K562 (cell line): Measurements from ENCODE around the gene SH2D5. TPM values are rescaled to one million over a fixed set of nuclear protein-coding genes. Genes with fewer than 3 reads are reported as not detected.

ENCODE experiments used
- ATAC-seq: fragments of 200-7000 bp; cut with Tn5 transposase; 3 replicates; pipeline ENCODE4 v1.9.1; 2020; ENCODE audit warnings: moderate library complexity
- BruUV-seq: library from RNA; stranded (reverse); fragments of 400-500 nt; replicated peaks from 2 replicates; lab custom pipeline; 2021; lab: Mats Ljungman, UMichigan
- CTCF ChIA-PET: fragments of 300-600 bp; formaldehyde crosslinking; extraction: SDS; loops from one replicate; lab custom pipeline; 2021; ENCODE audit warnings: low intra/inter-chr PET ratio; lab: Yijun Ruan, JAX
- POLR2A ChIA-PET: fragments of 300-600, 350-650 bp; sonication (Branson Sonifier 250); formaldehyde crosslinking; extraction: SDS; loops from one replicate; lab custom pipeline; 2021; ENCODE audit warnings: antibody characterized with exemption, inconsistent platforms; lab: Yijun Ruan, JAX
- DNase-seq, 4 experiments: peaks; one replicate each; pipeline versions ENCODE4 v3.0.0 to v3.0.0-alpha.2; 2011 to 2018; ENCODE audit warnings: low spot score in 3 of 4, mixed read lengths in 3 of 4; ENCODE audit errors: extremely low read depth in 1 of 4
- FAIRE-seq: peaks from 2 replicates; lab custom pipeline; 2011; peaks lifted over from hg19 to GRCh38; lab: Jason Lieb, UNC
- H2AFZ ChIP-seq: 2 replicates; pipeline ENCODE4 v1.6.0; 2011; ENCODE audit warnings: low read depth, low read length, control low read depth, inconsistent platforms
- H3K27ac ChIP-seq: fragments of 200-600 bp; 3 replicates; pipeline ENCODE4 v1.8.0; 2011; ENCODE audit warnings: low read depth, mild to moderate bottlenecking, control low read depth, inconsistent platforms, low read length, moderate library complexity, mixed read lengths; ENCODE audit errors: extremely low read depth
- H3K27me3 ChIP-seq, 2 experiments: fragments of 300-600 bp in 1 of 2; 2 replicates in 1 of 2; 3 replicates in 1 of 2; pipeline versions ENCODE4 v1.6.0 to v1.8.0; 2011; ENCODE audit warnings: inconsistent platforms in 2 of 2, low read length in 2 of 2, mild to moderate bottlenecking in 1 of 2, mixed read lengths in 1 of 2, moderate library complexity in 1 of 2; ENCODE audit not compliant: control insufficient read depth in 2 of 2, insufficient read depth in 2 of 2
- H3K36me3 ChIP-seq: fragments of 300-600 bp; 3 replicates; pipeline ENCODE4 v1.8.0; 2011; ENCODE audit warnings: mild to moderate bottlenecking, low read length, inconsistent platforms; ENCODE audit not compliant: control insufficient read depth, insufficient read depth
- H3K4me1 ChIP-seq, 2 experiments: fragments of 200-600 bp in 1 of 2; replicated peaks in 1 of 2; 2 replicates in 1 of 2; 3 replicates in 1 of 2; pipeline versions ENCODE4 v1.5.1 to v1.8.0; 2011; ENCODE audit warnings: inconsistent platforms in 2 of 2, low read length in 2 of 2, mild to moderate bottlenecking in 1 of 2, mixed read lengths in 1 of 2, moderate library complexity in 1 of 2; ENCODE audit not compliant: control insufficient read depth in 2 of 2, insufficient read depth in 2 of 2
- H3K4me2 ChIP-seq: 2 replicates; pipeline ENCODE4 v1.6.1; 2011; ENCODE audit warnings: low read length, control low read depth, inconsistent platforms, mixed read lengths; ENCODE audit not compliant: insufficient read depth
- H3K4me3 ChIP-seq: fragments of 200-600 bp; sonication (generic), shearing (Covaris generic); 2 replicates; pipeline ENCODE4 v1.5.1; 2016; ENCODE audit warnings: control low read depth, inconsistent platforms
- H3K79me2 ChIP-seq: fragments of 200-600 bp; 3 replicates; pipeline ENCODE4 v1.8.0; 2011; ENCODE audit warnings: low read length, inconsistent platforms; ENCODE audit not compliant: control insufficient read depth, insufficient read depth
- H3K9ac ChIP-seq, 2 experiments: 2 replicates each; pipeline versions ENCODE4 v1.6.0 to v1.6.1; 2011; ENCODE audit warnings: low read depth in 2 of 2, low read length in 2 of 2, control low read depth in 1 of 2, inconsistent platforms in 1 of 2, mild to moderate bottlenecking in 1 of 2, mixed read lengths in 1 of 2; ENCODE audit not compliant: insufficient read depth in 1 of 2
- H3K9me1 ChIP-seq: one replicate; pipeline ENCODE4 v1.6.0; 2011; ENCODE audit warnings: inconsistent platforms, mild to moderate bottlenecking, low read length, moderate library complexity; ENCODE audit not compliant: control insufficient read depth, insufficient read depth
- H3K9me3 ChIP-seq: replicated peaks from 2 replicates; pipeline ENCODE4 v1.5.1; 2011; ENCODE audit warnings: low read depth, low read length, inconsistent platforms; ENCODE audit not compliant: control insufficient read depth, insufficient read depth
- H4K20me1 ChIP-seq: replicated peaks from 2 replicates; pipeline ENCODE4 v1.6.1; 2011; ENCODE audit warnings: low read length, inconsistent platforms, mixed read lengths; ENCODE audit not compliant: control insufficient read depth, insufficient read depth
- ATF3 ChIP-seq, 2 experiments: fragments of 450-650 bp in 1 of 2; sonication (generic) in 1 of 2; formaldehyde crosslinking in 1 of 2; IDR thresholded peaks in 1 of 2; conservative IDR thresholded peaks in 1 of 2; 2 replicates each; pipeline versions ENCODE4 v1.6.1 to v1.8.1; 2016 to 2023; ENCODE audit warnings: mild to moderate bottlenecking in 2 of 2, moderate library complexity in 2 of 2, inconsistent platforms in 1 of 2, missing genetic modification reagents in 1 of 2
- ZNF212 ChIP-seq: fragments of 450-650 bp; formaldehyde crosslinking; IDR thresholded peaks from 2 replicates; pipeline ENCODE4 v1.4.0; 2020; ENCODE audit warnings: mild to moderate bottlenecking
- WGBS: fragments of 100-300 bp; shearing (Covaris generic); methylation state at CpG from one replicate; pipeline ENCODE4 v1.1.6; 2016; ENCODE audit warnings: low coverage, mixed read lengths; ENCODE audit not compliant: insufficient coverage; ENCODE audit errors: missing lambda C conversion rate; 5-methylcytosine and 5-hydroxymethylcytosine counted together
- in situ Hi-C: fragments of 300-500 bp; cut with MboI; formaldehyde crosslinking; loops from 4 replicates; pipeline ENCODE4 v1.15.0; 2018; ENCODE audit warnings: inconsistent platforms, mixed read lengths
- intact Hi-C: fragments of 100-400 bp; cut with micrococcal nuclease; formaldehyde crosslinking; loops from 2 replicates; pipeline ENCODE4 v1.14.2; 2022
- polyA plus RNA-seq, 8 experiments: library from polyadenylated mRNA; depleted of rRNA in 4 of 8; stranded (reverse) in 5 of 8; unstranded in 3 of 8; fragments of >200 nt; fragmentation: Nextera tagmentation in 2 of 8; fragmentation: Illumina TruSeq in 1 of 8; extraction: Ambion mirVana in 2 of 8; extraction: Trizol in 1 of 8; gene quantifications; 2 replicates each; pipeline versions ENCODE4 v1.2.1 to v1.2.3, GENCODE V29; 2011 to 2014; ENCODE audit warnings: inconsistent platforms in 1 of 8, missing spikeins in 1 of 8
- total RNA-seq, 7 experiments: library from RNA; depleted of rRNA in 6 of 7; stranded (reverse); fragments of >200 nt in 6 of 7; fragmentation: Illumina TruSeq in 2 of 7; extraction: Trizol in 2 of 7; gene quantifications; 2 replicates each; pipeline versions ENCODE4 v1.2.1 to v1.2.3, GENCODE V29; 2011 to 2021; ENCODE audit warnings: low replicate concordance in 1 of 7

SH2D5 gene
- total and polyA plus RNA-seq, 9 of the 15 experiments (the other 6 are each of a cell fraction or from before 2014, with no cell fraction given) = 0.06 to 0.11 TPM; not detected in 7

DNA sequence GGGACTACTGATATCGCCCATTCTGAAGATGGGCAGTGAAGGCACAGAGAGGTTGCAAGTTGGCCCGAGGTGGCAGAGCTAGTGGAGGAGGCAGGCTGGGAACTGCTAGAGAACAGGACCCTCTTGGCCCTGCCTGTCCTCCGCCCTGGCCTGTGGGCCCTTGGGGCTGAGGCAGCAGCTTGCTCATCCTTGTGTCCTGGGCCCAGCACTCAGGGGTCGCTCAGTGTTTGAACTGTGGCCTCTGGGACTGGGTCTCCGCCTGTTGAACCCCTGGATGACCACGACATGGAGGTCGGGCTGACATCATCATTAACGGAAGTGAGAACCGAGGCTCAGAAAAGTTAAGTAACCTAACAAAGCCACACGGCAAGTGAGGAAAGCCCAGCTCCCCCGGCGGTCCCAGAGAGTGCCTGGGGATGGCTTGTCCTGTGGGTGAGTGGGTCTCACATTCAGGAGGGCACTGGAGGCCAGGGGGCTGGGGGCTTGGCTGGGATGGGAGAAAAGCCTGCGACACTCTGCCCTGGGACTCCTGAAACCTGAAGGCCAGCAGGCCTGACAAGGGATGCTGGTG is 48.4 kb downstream of the SH2D5 start:
- WGBS = 17% methylated on average over 13 of the region's 13 CpGs
- no peak for FAIRE-seq

More for the DNA sequence above, 48.4 kb downstream of the SH2D5 start:
- Histone ChIP-seq H4K20me1 (0 out of 2 replicates have a peak, but pooled peaks cover 6% of the 10 kb centered on the region), H3K4me3 (no peak overlapping the region), H3K36me3 (no peaks in the 10 kb centered on the region), H3K79me2 (no peaks in the 10 kb centered on the region), H3K9me3 (no peaks in the 10 kb centered on the region), H3K9me1 (no peaks in the 10 kb centered on the region), H3K27ac (no peak overlapping the region), H3K9ac (0 out of 4 replicates have a peak overlapping the region, but pooled peaks of 1 of the 2 experiments have one; percentile 43), H3K27me3 (peaks cover 58 to 84% of the 10 kb centered on the region in 2 experiments), H3K4me2 (no peak overlapping the region), H3K4me1 (peaks cover 0 to 27% of the 10 kb centered on the region in 2 experiments; a peak in 2 of 5 replicates), H2AFZ (no peak overlapping the region)
- ChIA-PET POLR2A (interaction anchor here (0.6 to 1.2 kb wide), 2 partner anchors 16 to 20 kb away, joined by 3 read pairs; no protein-coding TSS in a partner anchor), CTCF (no interaction called here)
- no TSS peak for BruUV-seq
- TF ChIP-seq ATF3 (IDR thresholded peaks at IDR 0.05) = peak; percentile 28; the same call in 1 of the 2 replicates
- no peak for TF ChIP-seq ATF3 (CRISPR knock-in tag; conservative IDR thresholded peaks at IDR 0.05)
- TF ChIP-seq ZNF212 (CRISPR knock-in tag) = no peak
- ATAC-seq (no peak), DNase-seq (no peak)
- in situ Hi-C loops = no loop called here
- intact Hi-C loops = no loop called here
